HT-29 (cell line): ENCODE results near the gene BBOF1. TPM values are rescaled to one million over a fixed set of nuclear protein-coding genes. Genes with fewer than 3 reads are reported as not detected.

Experiments
- DNase-seq: peaks from one replicate; pipeline ENCODE4 v3.0.0-alpha.2; 2015; ENCODE audit warnings: low spot score
- small RNA-seq: library from RNA; depleted of rRNA; stranded (forward); fragments of <200 nt; gene quantifications from one replicate; pipeline ENCODE3, GENCODE V24; 2014
- total RNA-seq: library from RNA; depleted of rRNA; stranded (reverse); fragments of >200 nt; shearing (Covaris generic); gene quantifications from 2 replicates; pipeline ENCODE4 v1.2.3, GENCODE V29; 2014; rRNA removed

Gene BBOF1
- total RNA-seq, 1 experiment from 2014 or later, result 0.05 TPM

DNA sequence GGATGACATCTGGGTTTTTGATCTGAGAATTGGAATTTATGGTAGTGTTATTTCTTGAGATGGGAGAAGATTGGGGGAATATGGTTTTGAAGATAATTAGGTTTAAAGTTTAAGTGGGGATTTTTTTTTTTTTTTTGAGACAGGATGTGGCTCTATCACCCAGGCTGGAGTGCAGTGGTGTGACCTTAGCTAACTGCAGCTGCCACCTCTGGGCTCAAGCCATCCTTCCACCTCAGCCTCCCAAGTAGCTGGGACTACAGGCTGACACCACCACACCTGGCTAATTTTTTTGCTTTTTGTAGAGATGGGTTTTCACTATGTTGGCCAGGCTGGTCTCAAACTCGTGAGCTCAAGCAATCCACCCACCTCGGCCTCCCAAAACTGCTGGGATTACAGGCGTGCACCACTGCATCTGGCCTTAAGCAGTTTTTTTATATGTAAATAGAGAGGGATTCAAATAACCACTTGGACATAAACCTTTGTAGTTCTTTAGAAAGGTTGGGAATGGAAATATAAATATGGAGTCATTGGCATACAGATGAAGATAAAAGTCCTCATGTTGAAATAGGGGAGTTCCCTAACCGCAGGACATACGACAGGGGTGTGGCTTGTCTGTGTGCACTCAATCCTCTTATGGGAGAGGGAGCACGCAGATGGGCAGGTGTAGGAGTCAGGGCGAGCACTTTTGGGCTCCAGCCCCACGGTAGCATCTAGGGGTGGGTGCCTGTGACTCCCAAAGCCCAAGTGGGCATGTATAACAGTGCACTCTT is 70.3 kb downstream of the BBOF1 start:
- DNase-seq, result no peak

GRCh38 chr14:74105381-74105780 is 86.2 kb downstream of the BBOF1 start:
- no peak for DNase-seq

- no peak for DNase-seq
Measured at GRCh38 chr14:74109369-74109768, 90.2 kb downstream of the BBOF1 start.

GRCh38 chr14:74111395-74112216 is 92.5 kb downstream of the BBOF1 start:
- DNase-seq, result peak; percentile 59

Small RNA genes within 50 kb of the gene (small RNA-seq; reads per million reads assigned to genes)
- gene AC005480.2, result not detected

Other genes starting within 250 kb of the BBOF1 start
- gene PTGR2, start 167.5 kb upstream of the BBOF1 start, total RNA-seq, result 2.5 and 4.2 TPM in 2 replicates
- gene ZNF410, start 132.5 kb upstream of the BBOF1 start, total RNA-seq, result 18.5 and 21.7 TPM in 2 replicates
- gene FAM161B, start 69.3 kb upstream of the BBOF1 start, total RNA-seq, result 0.31 and 0.39 TPM in 2 replicates
- 13.1 and 21.5 TPM in 2 replicates for gene COQ6, start 69.0 kb upstream of the BBOF1 start, total RNA-seq
- 11.3 and 11.4 TPM in 2 replicates for gene ENTPD5, start 61 bp upstream of the BBOF1 start, total RNA-seq
- gene ALDH6A1, start 65.1 kb downstream of the BBOF1 start, total RNA-seq, result 4.3 and 4.5 TPM in 2 replicates
- gene LIN52, start 65.6 kb downstream of the BBOF1 start, total RNA-seq, result 4.4 TPM in 2 replicates
- not detected in 2 replicates for gene VSX2, start 220.1 kb downstream of the BBOF1 start, total RNA-seq